Uterus (tissue), 4 donors: ENCODE results near the gene MBD3L2. TPM values are rescaled to one million over a fixed set of nuclear protein-coding genes. Genes with fewer than 3 reads are reported as not detected.
A peak's percentile ranks its signal among the peaks of the same experiment; 100 is the strongest.

ENCODE experiments used
- DNase-seq, 2 donors: peaks; one replicate each; pipeline ENCODE4 v3.0.0-alpha.2; 2019 to 2020
- H3K27ac ChIP-seq, 2 donors: fragments of 200-600 bp; sonication (generic); 1 replicate in 1 of 2; 2 replicates in 1 of 2; pipeline ENCODE4 v1.5.1; 2016 to 2018
- H3K27me3 ChIP-seq, 2 donors: fragments of 200-600 bp; sonication (generic); one replicate each; pipeline ENCODE4 v1.5.1; 2018 to 2019; ENCODE audit warnings: control low read depth in 1 of 2
- H3K36me3 ChIP-seq, 2 donors: fragments of 200-600 bp; sonication (generic); one replicate each; pipeline ENCODE4 v1.5.1; 2019; ENCODE audit warnings: control low read depth in 1 of 2
- H3K4me1 ChIP-seq, 2 donors: fragments of 200-600 bp; sonication (generic); one replicate each; pipeline ENCODE4 v1.5.1; 2018 to 2019; ENCODE audit warnings: control low read depth in 1 of 2
- H3K4me3 ChIP-seq, 2 donors: fragments of 200-600 bp; sonication (generic); 1 replicate in 1 of 2; 2 replicates in 1 of 2; pipeline ENCODE4 v1.5.1; 2018 to 2019; ENCODE audit warnings: mild to moderate bottlenecking in 1 of 2
- H3K9me3 ChIP-seq, 2 donors: fragments of 200-600 bp; sonication (generic); one replicate each; pipeline ENCODE4 v1.5.1; 2019; ENCODE audit warnings: control low read depth in 1 of 2
- CTCF ChIP-seq, 4 experiments: fragments of 200-600 bp in 2 of 4; fragments of 450-650 bp in 2 of 4; sonication (generic) in 2 of 4; IDR thresholded peaks; one replicate each; pipeline ENCODE4 v1.5.1; 2016 to 2019; ENCODE audit warnings: antibody characterized with exemption in 4 of 4, mild to moderate bottlenecking in 2 of 4, moderate library complexity in 1 of 4
- POLR2A ChIP-seq, 2 donors: fragments of 450-650 bp; IDR thresholded peaks; one replicate each; pipeline ENCODE4 v1.6.1; 2016; ENCODE audit warnings: antibody characterized with exemption in 2 of 2, mild to moderate bottlenecking in 1 of 2, moderate library complexity in 1 of 2
- intact Hi-C: fragments of 100-400 bp; cut with DNase I; formaldehyde crosslinking; loops from one replicate; pipeline ENCODE4 v1.15.1; 2023; ENCODE audit warnings: low total_unique reads
- total RNA-seq, 4 donors: library from RNA; depleted of rRNA in 3 of 4; stranded (reverse); fragments of >200 nt in 3 of 4; gene quantifications; one replicate each; pipeline versions ENCODE4 v1.1.0 to v1.2.4, GENCODE V29; 2014 to 2023
- donor health status: DM: yes; HTN: yes; CAD: no.

The MBD3L2 gene
- total RNA-seq, 4 donors from 2014 or later, result not detected

- no peaks in the 10 kb centered on the region for H3K27me3 ChIP-seq
- no peaks in the 10 kb centered on the region for H3K4me1 ChIP-seq
- H3K27ac ChIP-seq, result no peak overlapping the region
- peaks cover 0 to 96% of the 10 kb centered on the region in 2 donors for H3K9me3 ChIP-seq
- intact Hi-C loops, result no loop called here
- H3K4me3 ChIP-seq, result no peak overlapping the region
- H3K36me3 ChIP-seq, result no peaks in the 10 kb centered on the region
- TF ChIP-seq CTCF (IDR thresholded peaks at IDR 0.05), result no peak
- no peak for TF ChIP-seq POLR2A (IDR thresholded peaks at IDR 0.05)
- DNase-seq, result no peak
Observed at GRCh38 chr19:7083076-7083956, 34.2 kb downstream of the MBD3L2 start.

GRCh38 chr19:7088999-7089398 is 39.9 kb downstream of the MBD3L2 start:
- Histone ChIP-seq H3K36me3 (no peaks in the 10 kb centered on the region), H3K9me3 (peaks cover 0 to 51% of the 10 kb centered on the region in 2 donors), H3K4me1 (no peaks in the 10 kb centered on the region), H3K27ac (no peak overlapping the region), H3K27me3 (no peaks in the 10 kb centered on the region), H3K4me3 (no peak overlapping the region)
- TF ChIP-seq CTCF (IDR thresholded peaks at IDR 0.05) (no peak), POLR2A (IDR thresholded peaks at IDR 0.05) (no peak)
- intact Hi-C loops, result no loop called here
- no peak for DNase-seq

- no peak for TF ChIP-seq CTCF (IDR thresholded peaks at IDR 0.05)
- no peak for TF ChIP-seq POLR2A (IDR thresholded peaks at IDR 0.05)
- Histone ChIP-seq H3K27ac (peak overlapping the region in 1 of 2 donors; percentile 100), H3K4me1 (no peaks in the 10 kb centered on the region), H3K9me3 (no peaks in the 10 kb centered on the region), H3K36me3 (no peaks in the 10 kb centered on the region), H3K27me3 (no peaks in the 10 kb centered on the region), H3K4me3 (no peak overlapping the region)
- no peak for DNase-seq
- intact Hi-C loops, result no loop called here
Observed at GRCh38 chr19:7098096-7098495, 49.0 kb downstream of the MBD3L2 start.

GRCh38 chr19:7098701-7099596 is 49.8 kb downstream of the MBD3L2 start:
- Histone ChIP-seq H3K4me1 (no peaks in the 10 kb centered on the region), H3K36me3 (no peaks in the 10 kb centered on the region), H3K27ac (peak overlapping the region; percentile 94 to 100), H3K27me3 (no peaks in the 10 kb centered on the region), H3K4me3 (peak overlapping the region; percentile 58 to 89), H3K9me3 (no peaks in the 10 kb centered on the region)
- peak; percentile 91 to 95 for DNase-seq
- intact Hi-C loops, result no loop called here
- TF ChIP-seq CTCF (IDR thresholded peaks at IDR 0.05), result peak in 1 of 4 experiments; percentile 15
- TF ChIP-seq POLR2A (IDR thresholded peaks at IDR 0.05), result peak in 1 of 2 donors; percentile 60

- Histone ChIP-seq H3K27me3 (no peaks in the 10 kb centered on the region), H3K36me3 (no peaks in the 10 kb centered on the region), H3K9me3 (no peaks in the 10 kb centered on the region), H3K4me1 (no peaks in the 10 kb centered on the region), H3K27ac (peak overlapping the region; percentile 94 to 100), H3K4me3 (peak overlapping the region; percentile 58 to 89)
- no peak for DNase-seq
- intact Hi-C loops, result no loop called here
- TF ChIP-seq CTCF (IDR thresholded peaks at IDR 0.05) (no peak), POLR2A (IDR thresholded peaks at IDR 0.05) (no peak)
Observed at GRCh38 chr19:7099597-7099921, 50.4 kb downstream of the MBD3L2 start.
